ENCODE results near the gene TMC5.

Gene TMC5

DNA sequence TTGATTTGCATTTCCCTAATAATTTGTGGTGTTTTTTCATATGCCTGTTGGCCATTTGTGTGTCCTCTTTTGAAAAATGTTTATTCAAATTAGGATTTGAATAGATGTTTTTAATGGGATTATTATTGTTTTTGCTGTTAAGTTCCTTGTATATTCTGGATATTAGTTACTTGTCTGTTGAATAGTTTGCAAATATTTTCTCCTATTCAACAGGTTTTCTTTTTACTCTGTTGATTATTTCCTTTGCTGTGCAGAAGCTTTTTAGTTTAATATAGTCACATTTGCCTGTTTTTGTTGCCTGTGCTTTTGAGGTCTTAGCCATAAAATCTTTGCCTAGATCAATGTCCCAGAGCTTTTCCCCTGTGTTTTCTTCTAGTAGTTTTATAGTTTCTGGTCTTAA, 94.6 kb downstream of the TMC5 start:
- H3K27me3 ChIP-seq (ENCODE audit: control insufficient read depth in 1 of 2, insufficient read depth in 2 of 2, low read length in 2 of 2) = no peaks in the 10 kb centered on the region
- H3K9ac ChIP-seq (ENCODE audit: low read length) = no peak overlapping the region
- H3K9me3 ChIP-seq (ENCODE audit: low read length) = no peaks in the 10 kb centered on the region
- no peak overlapping the region for H3K27ac ChIP-seq (ENCODE audit: low read depth, low read length)
- H3K4me3 ChIP-seq (ENCODE audit: low read depth in 1 of 2, low read length in 2 of 2) = no peak overlapping the region
- peaks cover 34% of the 10 kb centered on the region for H3K36me3 ChIP-seq (ENCODE audit: insufficient read depth, low read length)
- H3K4me1 ChIP-seq (ENCODE audit: insufficient read depth, low read length) = no peaks in the 10 kb centered on the region

- peaks cover 29% of the 10 kb centered on the region for H3K36me3 ChIP-seq (ENCODE audit: insufficient read depth, low read length)
- no peaks in the 10 kb centered on the region for H3K27me3 ChIP-seq (ENCODE audit: control insufficient read depth in 1 of 2, insufficient read depth in 2 of 2, low read length in 2 of 2)
- peaks cover 1% of the 10 kb centered on the region for H3K4me1 ChIP-seq (ENCODE audit: insufficient read depth, low read length)
- H3K4me3 ChIP-seq (ENCODE audit: low read depth in 1 of 2, low read length in 2 of 2) = no peak overlapping the region
- no peaks in the 10 kb centered on the region for H3K9me3 ChIP-seq (ENCODE audit: low read length)
- no peak overlapping the region for H3K27ac ChIP-seq (ENCODE audit: low read depth, low read length)
- H3K9ac ChIP-seq (ENCODE audit: low read length) = no peak overlapping the region
These were observed 95.8 kb downstream of the TMC5 start for GRCh38 chr16:19513377-19514053.

- H3K9me3 ChIP-seq (ENCODE audit: low read length) = no peaks in the 10 kb centered on the region
- H3K4me3 ChIP-seq (ENCODE audit: low read depth in 1 of 2, low read length in 2 of 2) = no peak overlapping the region
- peaks cover 26% of the 10 kb centered on the region for H3K36me3 ChIP-seq (ENCODE audit: insufficient read depth, low read length)
- H3K27me3 ChIP-seq (ENCODE audit: control insufficient read depth in 1 of 2, insufficient read depth in 2 of 2, low read length in 2 of 2) = no peaks in the 10 kb centered on the region
- no peak overlapping the region for H3K9ac ChIP-seq (ENCODE audit: low read length)
- no peak overlapping the region for H3K27ac ChIP-seq (ENCODE audit: low read depth, low read length)
- peaks cover 20% of the 10 kb centered on the region for H3K4me1 ChIP-seq (ENCODE audit: insufficient read depth, low read length)
These were observed 98.1 kb downstream of the TMC5 start for GRCh38 chr16:19515757-19516156.

DNA sequence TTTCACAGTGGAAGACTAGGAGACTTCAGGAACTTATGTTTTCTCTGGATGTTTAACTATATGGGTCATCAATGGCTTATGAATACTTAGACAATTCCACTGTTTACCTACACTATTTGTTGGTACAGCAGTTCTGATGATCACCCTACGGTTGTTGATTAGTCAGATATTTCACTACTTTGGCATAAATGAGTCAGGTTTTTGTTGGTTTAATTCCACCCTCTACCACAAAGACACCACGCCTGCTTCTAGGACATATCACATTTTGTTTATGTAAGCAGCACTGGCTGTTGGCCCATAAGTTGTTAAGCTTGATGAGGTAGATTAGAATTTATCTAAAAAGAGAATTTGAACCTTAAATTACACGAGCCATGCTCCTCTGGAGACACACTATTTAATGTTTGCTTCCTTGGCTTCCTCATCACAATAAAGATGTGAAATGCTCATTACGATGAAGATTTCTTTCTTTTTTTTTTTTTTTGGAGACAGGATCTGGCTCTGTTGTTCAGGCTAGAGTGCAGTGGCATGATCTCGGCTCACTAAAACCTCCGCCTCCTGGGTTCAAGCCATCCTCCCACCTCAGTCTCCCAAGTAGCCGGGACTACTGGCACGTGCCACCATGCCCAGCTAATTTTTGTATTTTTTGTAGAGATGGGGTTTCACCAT, 99.9 kb downstream of the TMC5 start:
- Histone ChIP-seq H3K27me3 (ENCODE audit: control insufficient read depth in 1 of 2, insufficient read depth in 2 of 2, low read length in 2 of 2) (no peaks in the 10 kb centered on the region), H3K36me3 (ENCODE audit: insufficient read depth, low read length) (peaks cover 26% of the 10 kb centered on the region), H3K9me3 (ENCODE audit: low read length) (no peaks in the 10 kb centered on the region), H3K27ac (ENCODE audit: low read depth, low read length) (no peak overlapping the region), H3K4me3 (ENCODE audit: low read depth in 1 of 2, low read length in 2 of 2) (no peak overlapping the region), H3K9ac (ENCODE audit: low read length) (no peak overlapping the region), H3K4me1 (ENCODE audit: insufficient read depth, low read length) (peaks cover 29% of the 10 kb centered on the region)

GRCh38 chr16:19518388-19518787, 100.7 kb downstream of the TMC5 start:
- Histone ChIP-seq H3K9ac (ENCODE audit: low read length) (no peak overlapping the region), H3K27me3 (ENCODE audit: control insufficient read depth in 1 of 2, insufficient read depth in 2 of 2, low read length in 2 of 2) (no peaks in the 10 kb centered on the region), H3K36me3 (ENCODE audit: insufficient read depth, low read length) (peaks cover 24% of the 10 kb centered on the region), H3K9me3 (ENCODE audit: low read length) (no peaks in the 10 kb centered on the region), H3K4me1 (ENCODE audit: insufficient read depth, low read length) (peaks cover 33% of the 10 kb centered on the region), H3K27ac (ENCODE audit: low read depth, low read length) (no peak overlapping the region), H3K4me3 (ENCODE audit: low read depth in 1 of 2, low read length in 2 of 2) (no peak overlapping the region)

DNA sequence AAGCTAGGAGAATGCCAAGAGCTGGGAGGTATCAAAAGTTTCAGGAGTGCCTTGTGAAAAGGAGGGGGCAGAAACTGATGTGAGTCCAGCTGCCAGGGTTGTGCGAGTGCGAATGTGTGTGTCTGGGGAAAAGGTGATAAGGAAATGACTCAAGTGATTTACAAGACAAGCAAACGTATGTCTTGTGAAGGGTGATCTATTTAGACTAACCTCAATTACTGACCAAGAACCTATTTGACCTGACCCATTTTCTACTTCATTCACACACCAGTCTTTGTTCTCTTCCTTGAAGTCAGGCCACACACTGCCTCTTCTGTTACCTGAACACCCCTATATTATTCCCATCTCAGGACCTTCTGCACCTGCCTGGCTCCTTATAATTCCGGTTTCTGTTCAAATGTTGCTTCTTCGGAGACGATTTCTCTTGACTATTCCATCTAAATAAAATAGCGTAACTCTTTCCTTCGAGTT, 103.2 kb downstream of the TMC5 start:
- Histone ChIP-seq H3K27ac (ENCODE audit: low read depth, low read length) (peak overlapping the region; percentile 93), H3K9ac (ENCODE audit: low read length) (peak overlapping the region; percentile 88), H3K27me3 (ENCODE audit: control insufficient read depth in 1 of 2, insufficient read depth in 2 of 2, low read length in 2 of 2) (no peaks in the 10 kb centered on the region), H3K4me1 (ENCODE audit: insufficient read depth, low read length) (peaks cover 44% of the 10 kb centered on the region), H3K4me3 (ENCODE audit: low read depth in 1 of 2, low read length in 2 of 2) (peak overlapping the region; percentile 76 to 77), H3K36me3 (ENCODE audit: insufficient read depth, low read length) (peaks cover 12% of the 10 kb centered on the region), H3K9me3 (ENCODE audit: low read length) (no peaks in the 10 kb centered on the region)

DNA sequence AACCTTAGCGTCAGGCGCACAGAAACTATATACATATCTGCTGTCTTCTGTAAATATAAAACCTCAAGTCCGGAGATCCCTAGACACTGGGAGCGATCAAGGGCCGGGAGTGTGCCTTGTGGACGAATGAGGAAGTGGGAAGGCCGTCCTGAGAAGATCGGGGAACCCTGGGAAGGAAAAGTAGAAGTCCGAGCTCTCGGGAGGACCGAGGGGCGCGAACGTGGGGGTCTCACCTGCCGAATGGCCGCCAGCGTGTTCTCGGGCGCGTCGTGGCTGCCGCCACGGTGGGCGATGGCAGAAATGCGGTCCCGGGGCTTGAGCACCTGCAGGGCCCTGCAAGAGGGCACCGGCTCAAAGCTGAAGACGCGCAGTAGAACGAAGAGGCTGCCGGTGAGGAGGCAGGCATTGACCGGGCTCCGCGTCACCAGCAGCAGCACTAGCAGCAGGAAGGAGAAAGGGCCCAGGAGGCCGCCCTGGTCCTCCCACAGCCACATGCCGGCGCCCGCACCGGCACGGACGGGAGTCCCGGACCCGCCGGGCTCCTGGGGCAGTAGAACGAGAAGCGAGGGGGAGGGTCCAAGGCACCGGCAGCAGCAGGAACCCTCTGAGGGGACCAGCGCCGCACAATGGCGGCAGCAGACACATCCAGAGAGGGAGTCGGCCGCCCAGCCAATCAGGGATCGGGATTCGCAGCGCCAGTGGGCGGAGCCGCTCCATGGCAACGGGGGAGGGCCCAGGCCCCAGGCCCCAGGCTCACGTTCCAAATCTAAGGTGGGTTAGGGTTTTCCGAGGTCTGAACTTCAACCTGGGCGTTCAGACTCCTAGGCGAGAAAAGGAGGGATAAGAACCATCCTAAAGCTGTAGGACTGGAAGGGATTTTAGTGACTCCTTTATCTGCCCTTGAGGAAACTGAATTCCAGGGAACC, 104.1 kb downstream of the TMC5 start, which contains the start of gene GDE1:
Gene GDE1 (minus strand): TSS at position 628 of the 926 bp plus-strand sequence. CDS start 134 bp downstream, at position 494.
- H3K4me1 ChIP-seq (ENCODE audit: insufficient read depth, low read length) = peaks cover 44% of the 10 kb centered on the region

DNA sequence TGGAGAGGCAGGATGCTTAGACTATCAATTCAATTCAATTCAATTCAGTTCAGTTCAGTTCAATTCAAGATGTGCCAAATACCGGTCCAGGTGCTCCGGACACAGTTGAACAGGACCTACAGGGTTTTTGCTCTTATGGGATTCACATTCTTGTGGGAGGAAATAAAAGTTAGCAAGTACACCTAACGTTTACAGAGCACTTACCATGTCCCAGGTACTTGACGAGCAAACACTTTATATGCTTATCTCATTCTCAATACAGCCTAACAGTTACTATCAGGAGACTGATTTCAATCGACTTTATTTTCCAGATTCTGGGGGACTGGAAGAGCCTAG, 104.7 kb downstream of the TMC5 start:
- Histone ChIP-seq H3K4me3 (ENCODE audit: low read depth in 1 of 2, low read length in 2 of 2) (peak overlapping the region in 1 of 2 donors; percentile 77), H3K9ac (ENCODE audit: low read length) (no peak overlapping the region)

More for the DNA sequence above, 104.1 kb downstream of the TMC5 start, which contains the start of gene GDE1:
- peak within 1 kb of the TSS; percentile 76 to 77 for H3K4me3 ChIP-seq (ENCODE audit: low read depth in 1 of 2, low read length in 2 of 2)
- no peaks in the 10 kb centered on the region for H3K9me3 ChIP-seq (ENCODE audit: low read length)
- H3K9ac ChIP-seq (ENCODE audit: low read length) = peak within 1 kb of the TSS; percentile 88
- no peaks in the 10 kb centered on the region for H3K27me3 ChIP-seq (ENCODE audit: control insufficient read depth in 1 of 2, insufficient read depth in 2 of 2, low read length in 2 of 2)
- peak within 1 kb of the TSS; percentile 93 for H3K27ac ChIP-seq (ENCODE audit: low read depth, low read length)
- peaks cover 4% of the 10 kb centered on the region for H3K36me3 ChIP-seq (ENCODE audit: insufficient read depth, low read length)

GRCh38 chr16:19522760-19523159, 105.1 kb downstream of the TMC5 start:
- H3K36me3 ChIP-seq (ENCODE audit: insufficient read depth, low read length) = no peaks in the 10 kb centered on the region
- H3K27me3 ChIP-seq (ENCODE audit: control insufficient read depth in 1 of 2, insufficient read depth in 2 of 2, low read length in 2 of 2) = no peaks in the 10 kb centered on the region
- no peak overlapping the region for H3K27ac ChIP-seq (ENCODE audit: low read depth, low read length)
- no peak overlapping the region for H3K9ac ChIP-seq (ENCODE audit: low read length)
- H3K4me1 ChIP-seq (ENCODE audit: insufficient read depth, low read length) = peaks cover 44% of the 10 kb centered on the region
- H3K4me3 ChIP-seq (ENCODE audit: low read depth in 1 of 2, low read length in 2 of 2) = no peak overlapping the region
- no peaks in the 10 kb centered on the region for H3K9me3 ChIP-seq (ENCODE audit: low read length)

More for the DNA sequence above, 104.7 kb downstream of the TMC5 start:
- Histone ChIP-seq H3K27ac (ENCODE audit: low read depth, low read length) (peak overlapping the region; percentile 93), H3K4me1 (ENCODE audit: insufficient read depth, low read length) (peaks cover 44% of the 10 kb centered on the region), H3K27me3 (ENCODE audit: control insufficient read depth in 1 of 2, insufficient read depth in 2 of 2, low read length in 2 of 2) (no peaks in the 10 kb centered on the region), H3K36me3 (ENCODE audit: insufficient read depth, low read length) (no peaks in the 10 kb centered on the region), H3K9me3 (ENCODE audit: low read length) (no peaks in the 10 kb centered on the region)

- H3K27ac ChIP-seq (ENCODE audit: low read depth, low read length) = no peak overlapping the region
- H3K36me3 ChIP-seq (ENCODE audit: insufficient read depth, low read length) = no peaks in the 10 kb centered on the region
- H3K4me3 ChIP-seq (ENCODE audit: low read depth in 1 of 2, low read length in 2 of 2) = no peak overlapping the region
These were observed 105.5 kb downstream of the TMC5 start for GRCh38 chr16:19523184-19523558.

More at GRCh38 chr16:19523184-19523558, 105.5 kb downstream of the TMC5 start:
- Histone ChIP-seq H3K27me3 (ENCODE audit: control insufficient read depth in 1 of 2, insufficient read depth in 2 of 2, low read length in 2 of 2) (no peaks in the 10 kb centered on the region), H3K4me1 (ENCODE audit: insufficient read depth, low read length) (peaks cover 44% of the 10 kb centered on the region), H3K9me3 (ENCODE audit: low read length) (no peaks in the 10 kb centered on the region), H3K9ac (ENCODE audit: low read length) (no peak overlapping the region)
